ENCODE measurements around the gene SH3TC1. TPM values are rescaled to one million over a fixed set of nuclear protein-coding genes. Genes with fewer than 3 reads are reported as not detected.

The SH3TC1 gene
- total and polyA plus RNA-seq, 2 of the 8 experiments (the other 6 are each of a cell fraction or from before 2014, with no cell fraction given), result 0.15 TPM; not detected in 1

DNA sequence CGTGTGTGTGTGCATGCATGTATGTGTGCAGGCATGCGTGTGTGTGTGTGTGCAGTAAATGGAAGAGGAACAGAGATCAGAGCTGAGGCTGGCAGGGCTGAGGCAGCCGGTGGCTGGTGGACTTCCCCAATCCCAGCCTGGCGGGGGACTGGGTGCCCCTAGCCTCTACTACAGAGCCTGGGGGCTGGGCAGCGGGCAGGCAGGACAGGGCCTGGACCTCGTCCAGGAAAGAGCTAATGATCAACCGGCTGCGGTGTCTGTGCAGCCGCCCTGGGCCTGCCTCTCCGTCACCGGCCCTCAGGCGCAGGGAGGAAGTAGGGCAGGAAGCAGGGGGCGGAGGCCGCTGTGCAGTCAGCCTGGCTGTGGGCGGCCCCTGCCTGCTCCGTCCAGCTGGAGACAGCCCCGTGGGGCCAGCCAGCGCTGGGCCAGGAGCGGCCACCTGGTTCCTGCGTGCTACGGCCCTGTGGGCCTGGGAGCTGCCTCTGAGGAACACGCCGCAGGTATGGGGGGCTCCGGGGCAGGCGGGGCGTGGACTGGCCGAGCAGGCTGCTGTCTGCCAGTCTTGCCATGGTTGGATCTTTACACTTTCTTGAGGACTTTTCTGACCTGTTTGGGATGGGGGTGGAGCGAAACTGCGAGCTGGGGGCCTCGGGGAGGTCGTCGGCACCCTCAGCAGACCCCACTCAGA lies at the start of gene SH3TC1 (continued):
- TF ChIP-seq, protein P1, sequence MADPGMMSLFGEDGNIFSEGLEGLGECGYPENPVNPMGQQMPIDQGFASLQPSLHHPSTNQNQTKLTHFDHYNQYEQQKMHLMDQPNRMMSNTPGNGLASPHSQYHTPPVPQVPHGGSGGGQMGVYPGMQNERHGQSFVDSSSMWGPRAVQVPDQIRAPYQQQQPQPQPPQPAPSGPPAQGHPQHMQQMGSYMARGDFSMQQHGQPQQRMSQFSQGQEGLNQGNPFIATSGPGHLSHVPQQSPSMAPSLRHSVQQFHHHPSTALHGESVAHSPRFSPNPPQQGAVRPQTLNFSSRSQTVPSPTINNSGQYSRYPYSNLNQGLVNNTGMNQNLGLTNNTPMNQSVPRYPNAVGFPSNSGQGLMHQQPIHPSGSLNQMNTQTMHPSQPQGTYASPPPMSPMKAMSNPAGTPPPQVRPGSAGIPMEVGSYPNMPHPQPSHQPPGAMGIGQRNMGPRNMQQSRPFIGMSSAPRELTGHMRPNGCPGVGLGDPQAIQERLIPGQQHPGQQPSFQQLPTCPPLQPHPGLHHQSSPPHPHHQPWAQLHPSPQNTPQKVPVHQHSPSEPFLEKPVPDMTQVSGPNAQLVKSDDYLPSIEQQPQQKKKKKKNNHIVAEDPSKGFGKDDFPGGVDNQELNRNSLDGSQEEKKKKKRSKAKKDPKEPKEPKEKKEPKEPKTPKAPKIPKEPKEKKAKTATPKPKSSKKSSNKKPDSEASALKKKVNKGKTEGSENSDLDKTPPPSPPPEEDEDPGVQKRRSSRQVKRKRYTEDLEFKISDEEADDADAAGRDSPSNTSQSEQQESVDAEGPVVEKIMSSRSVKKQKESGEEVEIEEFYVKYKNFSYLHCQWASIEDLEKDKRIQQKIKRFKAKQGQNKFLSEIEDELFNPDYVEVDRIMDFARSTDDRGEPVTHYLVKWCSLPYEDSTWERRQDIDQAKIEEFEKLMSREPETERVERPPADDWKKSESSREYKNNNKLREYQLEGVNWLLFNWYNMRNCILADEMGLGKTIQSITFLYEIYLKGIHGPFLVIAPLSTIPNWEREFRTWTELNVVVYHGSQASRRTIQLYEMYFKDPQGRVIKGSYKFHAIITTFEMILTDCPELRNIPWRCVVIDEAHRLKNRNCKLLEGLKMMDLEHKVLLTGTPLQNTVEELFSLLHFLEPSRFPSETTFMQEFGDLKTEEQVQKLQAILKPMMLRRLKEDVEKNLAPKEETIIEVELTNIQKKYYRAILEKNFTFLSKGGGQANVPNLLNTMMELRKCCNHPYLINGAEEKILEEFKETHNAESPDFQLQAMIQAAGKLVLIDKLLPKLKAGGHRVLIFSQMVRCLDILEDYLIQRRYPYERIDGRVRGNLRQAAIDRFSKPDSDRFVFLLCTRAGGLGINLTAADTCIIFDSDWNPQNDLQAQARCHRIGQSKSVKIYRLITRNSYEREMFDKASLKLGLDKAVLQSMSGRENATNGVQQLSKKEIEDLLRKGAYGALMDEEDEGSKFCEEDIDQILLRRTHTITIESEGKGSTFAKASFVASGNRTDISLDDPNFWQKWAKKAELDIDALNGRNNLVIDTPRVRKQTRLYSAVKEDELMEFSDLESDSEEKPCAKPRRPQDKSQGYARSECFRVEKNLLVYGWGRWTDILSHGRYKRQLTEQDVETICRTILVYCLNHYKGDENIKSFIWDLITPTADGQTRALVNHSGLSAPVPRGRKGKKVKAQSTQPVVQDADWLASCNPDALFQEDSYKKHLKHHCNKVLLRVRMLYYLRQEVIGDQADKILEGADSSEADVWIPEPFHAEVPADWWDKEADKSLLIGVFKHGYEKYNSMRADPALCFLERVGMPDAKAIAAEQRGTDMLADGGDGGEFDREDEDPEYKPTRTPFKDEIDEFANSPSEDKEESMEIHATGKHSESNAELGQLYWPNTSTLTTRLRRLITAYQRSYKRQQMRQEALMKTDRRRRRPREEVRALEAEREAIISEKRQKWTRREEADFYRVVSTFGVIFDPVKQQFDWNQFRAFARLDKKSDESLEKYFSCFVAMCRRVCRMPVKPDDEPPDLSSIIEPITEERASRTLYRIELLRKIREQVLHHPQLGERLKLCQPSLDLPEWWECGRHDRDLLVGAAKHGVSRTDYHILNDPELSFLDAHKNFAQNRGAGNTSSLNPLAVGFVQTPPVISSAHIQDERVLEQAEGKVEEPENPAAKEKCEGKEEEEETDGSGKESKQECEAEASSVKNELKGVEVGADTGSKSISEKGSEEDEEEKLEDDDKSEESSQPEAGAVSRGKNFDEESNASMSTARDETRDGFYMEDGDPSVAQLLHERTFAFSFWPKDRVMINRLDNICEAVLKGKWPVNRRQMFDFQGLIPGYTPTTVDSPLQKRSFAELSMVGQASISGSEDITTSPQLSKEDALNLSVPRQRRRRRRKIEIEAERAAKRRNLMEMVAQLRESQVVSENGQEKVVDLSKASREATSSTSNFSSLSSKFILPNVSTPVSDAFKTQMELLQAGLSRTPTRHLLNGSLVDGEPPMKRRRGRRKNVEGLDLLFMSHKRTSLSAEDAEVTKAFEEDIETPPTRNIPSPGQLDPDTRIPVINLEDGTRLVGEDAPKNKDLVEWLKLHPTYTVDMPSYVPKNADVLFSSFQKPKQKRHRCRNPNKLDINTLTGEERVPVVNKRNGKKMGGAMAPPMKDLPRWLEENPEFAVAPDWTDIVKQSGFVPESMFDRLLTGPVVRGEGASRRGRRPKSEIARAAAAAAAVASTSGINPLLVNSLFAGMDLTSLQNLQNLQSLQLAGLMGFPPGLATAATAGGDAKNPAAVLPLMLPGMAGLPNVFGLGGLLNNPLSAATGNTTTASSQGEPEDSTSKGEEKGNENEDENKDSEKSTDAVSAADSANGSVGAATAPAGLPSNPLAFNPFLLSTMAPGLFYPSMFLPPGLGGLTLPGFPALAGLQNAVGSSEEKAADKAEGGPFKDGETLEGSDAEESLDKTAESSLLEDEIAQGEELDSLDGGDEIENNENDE (IDR thresholded peaks at IDR 0.05; ENCODE audit: insufficient replicate concordance, low read length), result no peak
- TF ChIP-seq FOSL1 (IDR thresholded peaks at IDR 0.05; ENCODE audit: insufficient read depth, low read depth, low read length) (no peak), KDM1A (IDR thresholded peaks at IDR 0.05; ENCODE audit: borderline replicate concordance, low read length) (no peak), SUZ12 (IDR thresholded peaks at IDR 0.05; ENCODE audit: low read length) (no peak), JUN (IDR thresholded peaks at IDR 0.05; ENCODE audit: low read depth, low read length) (no peak), HDAC6 (IDR thresholded peaks at IDR 0.05; ENCODE audit: low read depth, low read length) (no peak)
